Measurements from ENCODE around the gene MKRN2OS.

MKRN2OS gene

GRCh38 chr3:12515631-12516030 lies 29.7 kb downstream of the MKRN2OS start:
- DNase-seq (ENCODE audit: extremely low read depth in 1 of 2, low read depth in 1 of 2) = no peak

GRCh38 chr3:12513694-12514446 lies 31.4 kb downstream of the MKRN2OS start:
- no peak for DNase-seq (ENCODE audit: extremely low read depth in 1 of 2, low read depth in 1 of 2)

GRCh38 chr3:12512534-12513118 lies 32.7 kb downstream of the MKRN2OS start:
- DNase-seq (ENCODE audit: extremely low read depth in 1 of 2, low read depth in 1 of 2) = no peak

GRCh38 chr3:12509466-12509865 lies 35.8 kb downstream of the MKRN2OS start:
- no peak for DNase-seq (ENCODE audit: extremely low read depth in 1 of 2, low read depth in 1 of 2)

- DNase-seq (ENCODE audit: extremely low read depth in 1 of 2, low read depth in 1 of 2) = no peak
Measured at GRCh38 chr3:12508291-12508700, 37.0 kb downstream of the MKRN2OS start.

GRCh38 chr3:12507591-12508281 lies 37.6 kb downstream of the MKRN2OS start:
- no peak for DNase-seq (ENCODE audit: extremely low read depth in 1 of 2, low read depth in 1 of 2)

GRCh38 chr3:12506201-12506709 lies 39.0 kb downstream of the MKRN2OS start:
- no peak for DNase-seq (ENCODE audit: extremely low read depth in 1 of 2, low read depth in 1 of 2)

- DNase-seq (ENCODE audit: extremely low read depth in 1 of 2, low read depth in 1 of 2) = no peak
Measured at GRCh38 chr3:12503126-12503957, 42.0 kb downstream of the MKRN2OS start.

GRCh38 chr3:12501360-12502020 lies 43.8 kb downstream of the MKRN2OS start:
- DNase-seq (ENCODE audit: extremely low read depth in 1 of 2, low read depth in 1 of 2) = no peak

- DNase-seq (ENCODE audit: extremely low read depth in 1 of 2, low read depth in 1 of 2) = no peak
Measured at GRCh38 chr3:12499474-12499873, 45.8 kb downstream of the MKRN2OS start.

GRCh38 chr3:12496453-12496761 lies 48.9 kb downstream of the MKRN2OS start:
- no peak for DNase-seq (ENCODE audit: extremely low read depth in 1 of 2, low read depth in 1 of 2)

- DNase-seq (ENCODE audit: extremely low read depth in 1 of 2, low read depth in 1 of 2) = no peak
Measured at GRCh38 chr3:12495749-12496452, 49.4 kb downstream of the MKRN2OS start.

- no peak for DNase-seq (ENCODE audit: extremely low read depth in 1 of 2, low read depth in 1 of 2)
Measured at GRCh38 chr3:12490547-12490946, 54.8 kb downstream of the MKRN2OS start.

GRCh38 chr3:12489832-12490231 lies 55.5 kb downstream of the MKRN2OS start:
- no peak for DNase-seq (ENCODE audit: extremely low read depth in 1 of 2, low read depth in 1 of 2)
